Measurements from ENCODE around the gene DRC3.

DRC3 gene

GRCh38 chr17:18025241-18025944 lies 52.7 kb downstream of the DRC3 start:
- no peak for FAIRE-seq

- FAIRE-seq = no peak
These were observed 53.5 kb downstream of the DRC3 start for GRCh38 chr17:18025945-18026776.

GRCh38 chr17:18027280-18027679 lies 54.6 kb downstream of the DRC3 start:
- FAIRE-seq = no peak

- FAIRE-seq = no peak
These were observed 55.7 kb downstream of the DRC3 start for GRCh38 chr17:18028114-18028951.

GRCh38 chr17:18028952-18029540 lies 56.4 kb downstream of the DRC3 start:
- FAIRE-seq = no peak

GRCh38 chr17:18031955-18032354 lies 59.3 kb downstream of the DRC3 start:
- FAIRE-seq = no peak

- peak; percentile 89 for FAIRE-seq
These were observed 60.9 kb downstream of the DRC3 start for GRCh38 chr17:18033442-18034099.

GRCh38 chr17:18035704-18036103 lies 63.0 kb downstream of the DRC3 start:
- no peak for FAIRE-seq

- FAIRE-seq = no peak
These were observed 64.8 kb downstream of the DRC3 start for GRCh38 chr17:18037486-18037885.

- no peak for FAIRE-seq
These were observed 65.6 kb downstream of the DRC3 start for GRCh38 chr17:18038149-18038850.

- FAIRE-seq = peak; percentile 90
These were observed 66.3 kb downstream of the DRC3 start, which contains the start of the genes ATPAF2 and GID4 for GRCh38 chr17:18038861-18039534. TSS of gene ATPAF2 (minus strand) at chr17:18039168. CDS start at chr17:18039013, 155 bp downstream. TSS of gene GID4 (plus strand) at chr17:18039408. CDS start at chr17:18039465, 57 bp downstream.

- no peak for FAIRE-seq
These were observed 67.0 kb downstream of the DRC3 start for GRCh38 chr17:18039535-18040260.

- no peak for FAIRE-seq
These were observed 67.7 kb downstream of the DRC3 start for GRCh38 chr17:18040261-18040858.

- no peak for FAIRE-seq
These were observed 69.1 kb downstream of the DRC3 start for GRCh38 chr17:18041776-18042175.

GRCh38 chr17:18042983-18043382 lies 70.3 kb downstream of the DRC3 start:
- no peak for FAIRE-seq

- no peak for FAIRE-seq
These were observed 70.8 kb downstream of the DRC3 start for GRCh38 chr17:18043491-18043890.

GRCh38 chr17:18044609-18045008 lies 71.9 kb downstream of the DRC3 start:
- no peak for FAIRE-seq

GRCh38 chr17:18045691-18046350 lies 73.2 kb downstream of the DRC3 start:
- no peak for FAIRE-seq

GRCh38 chr17:18055597-18055996 lies 82.9 kb downstream of the DRC3 start:
- no peak for FAIRE-seq
